WTC11 (cell line): ENCODE data around the gene IVNS1ABP. TPM values are rescaled to one million over a fixed set of nuclear protein-coding genes. Genes with fewer than 3 reads are reported as not detected.

Source experiments
- ATAC-seq: fragments of 200-7000 bp; cut with Tn5 transposase; 2 replicates; pipeline ENCODE4 v1.10.0; 2021; ENCODE audit warnings: mild to moderate bottlenecking, moderate library complexity
- CTCF ChIA-PET: fragments of 300-600 bp; sonication (Branson Sonifier 250); formaldehyde crosslinking; loops from one replicate; lab custom pipeline; 2021; ENCODE audit warnings: antibody characterized with exemption; lab: Charles Lee
- POLR2A ChIA-PET: fragments of 350-600 bp; sonication (Branson Sonifier 250); formaldehyde crosslinking; loops from one replicate; lab custom pipeline; 2021; ENCODE audit warnings: antibody characterized with exemption; lab: Charles Lee
- DNase-seq: peaks from one replicate; pipeline ENCODE4 v3.0.0; 2021; ENCODE audit warnings: low spot score
- H3K27ac Mint-ChIP-seq: 2 replicates; pipeline ENCODE4 v1.8.0; 2021; ENCODE audit warnings: mixed read lengths
- H3K27me3 Mint-ChIP-seq: 2 replicates; pipeline ENCODE4 v1.8.0; 2021; ENCODE audit warnings: low read depth, mild to moderate bottlenecking, moderate library complexity, mixed read lengths
- H3K36me3 Mint-ChIP-seq: 2 replicates; pipeline ENCODE4 v1.8.0; 2021; ENCODE audit warnings: mixed read lengths
- H3K4me1 Mint-ChIP-seq: 2 replicates; pipeline ENCODE4 v1.8.0; 2022; ENCODE audit warnings: mixed read lengths
- H3K4me3 Mint-ChIP-seq: 2 replicates; pipeline ENCODE4 v1.8.0; 2021; ENCODE audit warnings: mild to moderate bottlenecking, moderate library complexity, mixed read lengths
- H3K9me3 Mint-ChIP-seq: 2 replicates; pipeline ENCODE4 v1.8.0; 2021; ENCODE audit warnings: mixed read lengths
- FOXJ3 ChIP-seq: sonication (generic); formaldehyde crosslinking; IDR thresholded peaks from 2 replicates; pipeline ENCODE4 v1.9.0; 2021; ENCODE audit warnings: missing genetic modification reagents, mild to moderate bottlenecking, borderline replicate concordance
- FOXK1 ChIP-seq: sonication (generic); formaldehyde crosslinking; IDR thresholded peaks from 2 replicates; pipeline ENCODE4 v1.8.0; 2022; ENCODE audit warnings: mild to moderate bottlenecking, moderate library complexity, missing genetic modification reagents
- FOXP1 ChIP-seq: sonication (generic); formaldehyde crosslinking; IDR thresholded peaks from 2 replicates; pipeline ENCODE4 v1.8.0; 2022; ENCODE audit warnings: missing genetic modification reagents, mild to moderate bottlenecking, moderate library complexity, borderline replicate concordance
- NFATC4 ChIP-seq: fragments of 250-450 bp; sonication (Bioruptor Pico); IDR thresholded peaks from 2 replicates; pipeline ENCODE4 v1.9.0; 2021; ENCODE audit warnings: mild to moderate bottlenecking
- OVOL2 ChIP-seq: fragments of 250-450 bp; sonication (Bioruptor Pico); IDR thresholded peaks from 2 replicates; pipeline ENCODE4 v1.9.0; 2021; ENCODE audit warnings: mild to moderate bottlenecking, borderline replicate concordance
- RELA ChIP-seq: sonication (generic); formaldehyde crosslinking; IDR thresholded peaks from 2 replicates; pipeline ENCODE4 v1.8.1; 2022; ENCODE audit warnings: missing genetic modification reagents, mild to moderate bottlenecking, borderline replicate concordance
- TEAD4 ChIP-seq: sonication (generic); formaldehyde crosslinking; IDR thresholded peaks from 2 replicates; pipeline ENCODE4 v1.8.0; 2022; ENCODE audit warnings: mild to moderate bottlenecking, missing genetic modification reagents
- ZNF219 ChIP-seq: sonication (generic); formaldehyde crosslinking; IDR thresholded peaks from 2 replicates; pipeline ENCODE4 v1.8.0; 2023; ENCODE audit warnings: missing genetic modification reagents, mild to moderate bottlenecking, borderline replicate concordance
- ZNF396 ChIP-seq: fragments of 250-450 bp; sonication (Bioruptor Pico); IDR thresholded peaks from 2 replicates; pipeline ENCODE4 v1.8.0; 2021; ENCODE audit warnings: mild to moderate bottlenecking, moderate library complexity, borderline replicate concordance
- ZNF416 ChIP-seq: fragments of 250-450 bp; sonication (Bioruptor Pico); IDR thresholded peaks from 2 replicates; pipeline ENCODE4 v1.9.0; 2021; ENCODE audit warnings: mild to moderate bottlenecking, inconsistent platforms
- ZNF671 ChIP-seq: fragments of 250-450 bp; sonication (Bioruptor Pico); IDR thresholded peaks from 2 replicates; pipeline ENCODE4 v1.8.0; 2021; ENCODE audit warnings: mild to moderate bottlenecking
- total RNA-seq: library from RNA; stranded (reverse); gene quantifications from 3 replicates; pipeline ENCODE4 v1.2.3, GENCODE V29; 2021
- TF ChIP-seq, protein P1 (sequence below): sonication (generic); formaldehyde crosslinking; IDR thresholded peaks from 2 replicates; pipeline ENCODE4 v1.8.0; 2022; ENCODE audit warnings: mild to moderate bottlenecking, missing genetic modification reagents
- TF ChIP-seq, protein P2 (sequence below): fragments of 250-450 bp; sonication (Bioruptor Pico); IDR thresholded peaks from 2 replicates; pipeline ENCODE4 v1.9.0; 2021; ENCODE audit warnings: mild to moderate bottlenecking, borderline replicate concordance
- TF ChIP-seq, protein P3 (sequence below): sonication (generic); formaldehyde crosslinking; conservative IDR thresholded peaks from 2 replicates; pipeline ENCODE4 v1.8.1; 2022; ENCODE audit warnings: mild to moderate bottlenecking, missing genetic modification reagents
- TF ChIP-seq, protein P4 (sequence below): sonication (generic); formaldehyde crosslinking; conservative IDR thresholded peaks from 2 replicates; pipeline ENCODE4 v1.8.1; 2023; ENCODE audit warnings: mild to moderate bottlenecking, low read depth, missing genetic modification reagents, moderate library complexity
- TF ChIP-seq, protein P5 (sequence below): sonication (generic); formaldehyde crosslinking; IDR thresholded peaks from 2 replicates; pipeline ENCODE4 v1.8.1; 2023; ENCODE audit warnings: mild to moderate bottlenecking, moderate library complexity, missing genetic modification reagents
- TF ChIP-seq, protein P6 (sequence below): sonication (generic); formaldehyde crosslinking; IDR thresholded peaks from 2 replicates; pipeline ENCODE4 v1.8.1; 2022; ENCODE audit warnings: mild to moderate bottlenecking, missing genetic modification reagents, moderate library complexity, borderline replicate concordance

The IVNS1ABP gene
- total RNA-seq, 1 experiment from 2014 or later = 159 TPM

DNA sequence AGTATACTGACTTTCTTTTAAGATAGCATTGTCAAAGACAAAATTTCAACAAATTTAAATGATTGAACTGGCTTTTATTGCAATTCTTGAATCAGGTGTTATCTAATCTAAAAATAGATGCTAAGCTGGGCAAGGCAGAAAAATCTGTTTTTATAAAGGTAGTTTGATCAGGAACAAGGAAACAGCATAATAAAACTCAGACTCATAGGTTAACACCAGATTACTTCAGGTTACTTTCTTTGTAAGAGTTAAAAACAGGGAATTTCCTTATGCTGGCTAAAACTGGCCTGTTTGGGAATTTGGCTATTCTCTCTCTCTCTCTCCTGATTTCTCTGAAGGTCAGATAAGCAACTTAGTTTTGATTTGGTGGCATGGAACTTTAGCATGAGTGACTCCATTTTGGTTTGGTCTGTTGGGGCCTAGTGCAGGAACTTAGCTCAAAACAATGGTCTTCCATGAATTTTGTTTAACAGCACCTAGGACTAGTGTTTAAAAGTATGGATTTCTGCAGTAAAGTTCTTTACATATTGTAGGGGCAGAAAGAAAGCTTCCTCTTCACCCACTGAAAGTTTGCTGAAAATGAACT is 24.2 kb upstream of the IVNS1ABP start:
- no peak for ATAC-seq
- POLR2A ChIA-PET = no interaction called here
- Mint-ChIP-seq H3K27ac (no peak overlapping the region), H3K27me3 (no peaks in the 10 kb centered on the region), H3K36me3 (no peaks in the 10 kb centered on the region), H3K4me3 (no peak overlapping the region), H3K9me3 (peaks cover 8% of the 10 kb centered on the region), H3K4me1 (peaks cover 35% of the 10 kb centered on the region)
- CTCF ChIA-PET = no interaction called here
- DNase-seq = no peak
- TF ChIP-seq, protein P1, sequence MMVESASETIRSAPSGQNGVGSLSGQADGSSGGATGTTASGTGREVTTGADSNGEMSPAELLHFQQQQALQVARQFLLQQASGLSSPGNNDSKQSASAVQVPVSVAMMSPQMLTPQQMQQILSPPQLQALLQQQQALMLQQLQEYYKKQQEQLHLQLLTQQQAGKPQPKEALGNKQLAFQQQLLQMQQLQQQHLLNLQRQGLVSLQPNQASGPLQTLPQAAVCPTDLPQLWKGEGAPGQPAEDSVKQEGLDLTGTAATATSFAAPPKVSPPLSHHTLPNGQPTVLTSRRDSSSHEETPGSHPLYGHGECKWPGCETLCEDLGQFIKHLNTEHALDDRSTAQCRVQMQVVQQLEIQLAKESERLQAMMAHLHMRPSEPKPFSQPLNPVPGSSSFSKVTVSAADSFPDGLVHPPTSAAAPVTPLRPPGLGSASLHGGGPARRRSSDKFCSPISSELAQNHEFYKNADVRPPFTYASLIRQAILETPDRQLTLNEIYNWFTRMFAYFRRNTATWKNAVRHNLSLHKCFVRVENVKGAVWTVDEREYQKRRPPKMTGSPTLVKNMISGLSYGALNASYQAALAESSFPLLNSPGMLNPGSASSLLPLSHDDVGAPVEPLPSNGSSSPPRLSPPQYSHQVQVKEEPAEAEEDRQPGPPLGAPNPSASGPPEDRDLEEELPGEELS (CRISPR knock-in tag) = no peak
- TF ChIP-seq ZNF219 (CRISPR knock-in tag) (no peak), ZNF671 (CRISPR knock-in tag) (no peak), ZNF416 (CRISPR knock-in tag) (no peak), NFATC4 (CRISPR knock-in tag) (no peak), ZNF396 (CRISPR knock-in tag) (no peak), FOXJ3 (no peak), FOXP1 (CRISPR knock-in tag) (no peak), FOXK1 (CRISPR knock-in tag) (no peak), OVOL2 (CRISPR knock-in tag) (no peak), TEAD4 (CRISPR knock-in tag) (no peak), RELA (CRISPR knock-in tag) (no peak)
- TF ChIP-seq, protein P2, sequence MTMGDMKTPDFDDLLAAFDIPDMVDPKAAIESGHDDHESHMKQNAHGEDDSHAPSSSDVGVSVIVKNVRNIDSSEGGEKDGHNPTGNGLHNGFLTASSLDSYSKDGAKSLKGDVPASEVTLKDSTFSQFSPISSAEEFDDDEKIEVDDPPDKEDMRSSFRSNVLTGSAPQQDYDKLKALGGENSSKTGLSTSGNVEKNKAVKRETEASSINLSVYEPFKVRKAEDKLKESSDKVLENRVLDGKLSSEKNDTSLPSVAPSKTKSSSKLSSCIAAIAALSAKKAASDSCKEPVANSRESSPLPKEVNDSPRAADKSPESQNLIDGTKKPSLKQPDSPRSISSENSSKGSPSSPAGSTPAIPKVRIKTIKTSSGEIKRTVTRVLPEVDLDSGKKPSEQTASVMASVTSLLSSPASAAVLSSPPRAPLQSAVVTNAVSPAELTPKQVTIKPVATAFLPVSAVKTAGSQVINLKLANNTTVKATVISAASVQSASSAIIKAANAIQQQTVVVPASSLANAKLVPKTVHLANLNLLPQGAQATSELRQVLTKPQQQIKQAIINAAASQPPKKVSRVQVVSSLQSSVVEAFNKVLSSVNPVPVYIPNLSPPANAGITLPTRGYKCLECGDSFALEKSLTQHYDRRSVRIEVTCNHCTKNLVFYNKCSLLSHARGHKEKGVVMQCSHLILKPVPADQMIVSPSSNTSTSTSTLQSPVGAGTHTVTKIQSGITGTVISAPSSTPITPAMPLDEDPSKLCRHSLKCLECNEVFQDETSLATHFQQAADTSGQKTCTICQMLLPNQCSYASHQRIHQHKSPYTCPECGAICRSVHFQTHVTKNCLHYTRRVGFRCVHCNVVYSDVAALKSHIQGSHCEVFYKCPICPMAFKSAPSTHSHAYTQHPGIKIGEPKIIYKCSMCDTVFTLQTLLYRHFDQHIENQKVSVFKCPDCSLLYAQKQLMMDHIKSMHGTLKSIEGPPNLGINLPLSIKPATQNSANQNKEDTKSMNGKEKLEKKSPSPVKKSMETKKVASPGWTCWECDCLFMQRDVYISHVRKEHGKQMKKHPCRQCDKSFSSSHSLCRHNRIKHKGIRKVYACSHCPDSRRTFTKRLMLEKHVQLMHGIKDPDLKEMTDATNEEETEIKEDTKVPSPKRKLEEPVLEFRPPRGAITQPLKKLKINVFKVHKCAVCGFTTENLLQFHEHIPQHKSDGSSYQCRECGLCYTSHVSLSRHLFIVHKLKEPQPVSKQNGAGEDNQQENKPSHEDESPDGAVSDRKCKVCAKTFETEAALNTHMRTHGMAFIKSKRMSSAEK = no peak
- TF ChIP-seq, protein P3, sequence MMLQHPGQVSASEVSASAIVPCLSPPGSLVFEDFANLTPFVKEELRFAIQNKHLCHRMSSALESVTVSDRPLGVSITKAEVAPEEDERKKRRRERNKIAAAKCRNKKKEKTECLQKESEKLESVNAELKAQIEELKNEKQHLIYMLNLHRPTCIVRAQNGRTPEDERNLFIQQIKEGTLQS (CRISPR knock-in tag) = no peak
- TF ChIP-seq, protein P4, sequence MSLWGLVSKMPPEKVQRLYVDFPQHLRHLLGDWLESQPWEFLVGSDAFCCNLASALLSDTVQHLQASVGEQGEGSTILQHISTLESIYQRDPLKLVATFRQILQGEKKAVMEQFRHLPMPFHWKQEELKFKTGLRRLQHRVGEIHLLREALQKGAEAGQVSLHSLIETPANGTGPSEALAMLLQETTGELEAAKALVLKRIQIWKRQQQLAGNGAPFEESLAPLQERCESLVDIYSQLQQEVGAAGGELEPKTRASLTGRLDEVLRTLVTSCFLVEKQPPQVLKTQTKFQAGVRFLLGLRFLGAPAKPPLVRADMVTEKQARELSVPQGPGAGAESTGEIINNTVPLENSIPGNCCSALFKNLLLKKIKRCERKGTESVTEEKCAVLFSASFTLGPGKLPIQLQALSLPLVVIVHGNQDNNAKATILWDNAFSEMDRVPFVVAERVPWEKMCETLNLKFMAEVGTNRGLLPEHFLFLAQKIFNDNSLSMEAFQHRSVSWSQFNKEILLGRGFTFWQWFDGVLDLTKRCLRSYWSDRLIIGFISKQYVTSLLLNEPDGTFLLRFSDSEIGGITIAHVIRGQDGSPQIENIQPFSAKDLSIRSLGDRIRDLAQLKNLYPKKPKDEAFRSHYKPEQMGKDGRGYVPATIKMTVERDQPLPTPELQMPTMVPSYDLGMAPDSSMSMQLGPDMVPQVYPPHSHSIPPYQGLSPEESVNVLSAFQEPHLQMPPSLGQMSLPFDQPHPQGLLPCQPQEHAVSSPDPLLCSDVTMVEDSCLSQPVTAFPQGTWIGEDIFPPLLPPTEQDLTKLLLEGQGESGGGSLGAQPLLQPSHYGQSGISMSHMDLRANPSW (CRISPR knock-in tag) = no peak
- TF ChIP-seq, protein P5, sequence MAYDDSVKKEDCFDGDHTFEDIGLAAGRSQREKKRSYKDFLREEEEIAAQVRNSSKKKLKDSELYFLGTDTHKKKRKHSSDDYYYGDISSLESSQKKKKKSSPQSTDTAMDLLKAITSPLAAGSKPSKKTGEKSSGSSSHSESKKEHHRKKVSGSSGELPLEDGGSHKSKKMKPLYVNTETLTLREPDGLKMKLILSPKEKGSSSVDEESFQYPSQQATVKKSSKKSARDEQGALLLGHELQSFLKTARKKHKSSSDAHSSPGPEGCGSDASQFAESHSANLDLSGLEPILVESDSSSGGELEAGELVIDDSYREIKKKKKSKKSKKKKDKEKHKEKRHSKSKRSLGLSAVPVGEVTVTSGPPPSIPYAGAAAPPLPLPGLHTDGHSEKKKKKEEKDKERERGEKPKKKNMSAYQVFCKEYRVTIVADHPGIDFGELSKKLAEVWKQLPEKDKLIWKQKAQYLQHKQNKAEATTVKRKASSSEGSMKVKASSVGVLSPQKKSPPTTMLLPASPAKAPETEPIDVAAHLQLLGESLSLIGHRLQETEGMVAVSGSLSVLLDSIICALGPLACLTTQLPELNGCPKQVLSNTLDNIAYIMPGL (CRISPR knock-in tag) = no peak
- TF ChIP-seq, protein P6, sequence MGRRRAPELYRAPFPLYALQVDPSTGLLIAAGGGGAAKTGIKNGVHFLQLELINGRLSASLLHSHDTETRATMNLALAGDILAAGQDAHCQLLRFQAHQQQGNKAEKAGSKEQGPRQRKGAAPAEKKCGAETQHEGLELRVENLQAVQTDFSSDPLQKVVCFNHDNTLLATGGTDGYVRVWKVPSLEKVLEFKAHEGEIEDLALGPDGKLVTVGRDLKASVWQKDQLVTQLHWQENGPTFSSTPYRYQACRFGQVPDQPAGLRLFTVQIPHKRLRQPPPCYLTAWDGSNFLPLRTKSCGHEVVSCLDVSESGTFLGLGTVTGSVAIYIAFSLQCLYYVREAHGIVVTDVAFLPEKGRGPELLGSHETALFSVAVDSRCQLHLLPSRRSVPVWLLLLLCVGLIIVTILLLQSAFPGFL = no peak
- TF ChIP-seq, all 79 proteins: peak for 0
